Ascending aorta (tissue), 2 donors: ENCODE data around the gene RAMP1. TPM values are rescaled to one million over a fixed set of nuclear protein-coding genes. Genes with fewer than 3 reads are reported as not detected.

Source experiments
- DNase-seq, 2 donors: peaks; one replicate each; pipeline ENCODE4 v3.0.0-alpha.2; 2019; ENCODE audit warnings: low spot score in 2 of 2
- H3K27ac ChIP-seq, 2 donors: fragments of 200-600 bp; sonication (generic); one replicate each; pipeline ENCODE4 v1.5.1; 2016 to 2017; ENCODE audit warnings: mild to moderate bottlenecking in 1 of 2
- H3K27me3 ChIP-seq: fragments of 200-600 bp; sonication (generic); one replicate; pipeline ENCODE4 v1.5.1; 2017
- H3K36me3 ChIP-seq, 2 donors: fragments of 200-600 bp; sonication (generic); one replicate each; pipeline ENCODE4 v1.5.1; 2016
- H3K4me1 ChIP-seq, 2 donors: fragments of 200-600 bp; sonication (generic); one replicate each; pipeline ENCODE4 v1.5.1; 2016 to 2017; ENCODE audit warnings: mild to moderate bottlenecking in 1 of 2
- H3K4me3 ChIP-seq, 2 donors: fragments of 200-600 bp; sonication (generic); one replicate each; pipeline ENCODE4 v1.5.1; 2016 to 2017; ENCODE audit warnings: mild to moderate bottlenecking in 1 of 2
- H3K9me3 ChIP-seq, 2 donors: fragments of 200-600 bp; sonication (generic); one replicate each; pipeline ENCODE4 v1.5.1; 2016
- CTCF ChIP-seq, 3 experiments: fragments of 200-600 bp in 2 of 3; fragments of 450-650 bp in 1 of 3; sonication (generic) in 2 of 3; IDR thresholded peaks; one replicate each; pipeline ENCODE4 v1.5.1; 2016 to 2019; ENCODE audit warnings: antibody characterized with exemption in 3 of 3, mild to moderate bottlenecking in 1 of 3, moderate library complexity in 1 of 3
- intact Hi-C: fragments of 100-400 bp; cut with DNase I; formaldehyde crosslinking; loops from one replicate; pipeline ENCODE4 v1.15.1; 2023
- total RNA-seq: library from RNA; depleted of rRNA; stranded (reverse); fragments of >200 nt; gene quantifications from one replicate; pipeline ENCODE4 v1.1.0, GENCODE V29; 2016

RAMP1 gene
- total RNA-seq, 1 donor from 2014 or later = 191 TPM

DNA sequence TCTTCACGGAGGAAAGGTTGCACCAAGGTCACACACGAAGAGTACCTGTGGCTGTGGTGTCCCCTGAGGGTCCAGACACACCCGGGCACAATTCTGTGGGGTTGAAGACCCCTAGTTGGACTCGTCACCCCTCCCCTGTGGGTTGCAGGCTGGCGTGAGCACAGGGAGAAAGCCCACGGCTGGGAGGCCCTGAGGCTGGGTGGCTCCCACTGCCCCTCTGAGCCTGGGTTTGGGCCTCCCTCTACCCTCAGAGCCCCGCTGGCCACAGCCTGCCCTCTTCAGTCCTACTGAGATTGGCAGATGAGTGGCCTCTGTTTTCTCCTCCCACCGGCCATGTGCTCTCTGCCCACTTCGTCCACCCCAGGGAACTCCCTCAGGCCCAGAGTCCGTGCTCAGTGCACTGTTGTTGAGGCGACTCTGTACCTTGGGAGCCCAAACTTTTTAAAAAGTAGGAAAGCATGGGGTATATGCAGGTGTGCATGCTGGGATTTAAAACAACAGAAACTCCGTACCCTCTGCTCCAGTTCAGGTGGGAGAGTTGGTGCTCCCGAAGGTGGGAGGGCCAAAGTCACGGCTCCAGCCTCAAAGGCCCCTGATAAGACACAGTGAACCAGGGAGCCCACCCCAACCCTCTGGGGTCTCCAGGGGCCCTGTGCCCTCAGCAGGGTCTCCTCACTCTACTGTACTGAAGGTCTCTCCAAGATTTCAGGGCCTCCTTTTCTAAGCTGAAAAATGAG, 19.1 kb downstream of the RAMP1 start:
- H3K4me1 ChIP-seq = peaks cover 21 to 34% of the 10 kb centered on the region in 2 donors
- peak in 1 of 2 donors; percentile 46 for DNase-seq
- no peaks in the 10 kb centered on the region for H3K27me3 ChIP-seq
- no peak overlapping the region for H3K4me3 ChIP-seq
- no peak for TF ChIP-seq CTCF (IDR thresholded peaks at IDR 0.05)
- H3K9me3 ChIP-seq = no peaks in the 10 kb centered on the region
- intact Hi-C loops = no loop called here
- H3K27ac ChIP-seq = peak overlapping the region; percentile 75 to 98
- peaks cover 25 to 62% of the 10 kb centered on the region in 2 donors for H3K36me3 ChIP-seq

- H3K27me3 ChIP-seq = no peaks in the 10 kb centered on the region
- H3K27ac ChIP-seq = peak overlapping the region; percentile 75 to 98
- no peak overlapping the region for H3K4me3 ChIP-seq
- peaks cover 25 to 63% of the 10 kb centered on the region in 2 donors for H3K36me3 ChIP-seq
- TF ChIP-seq CTCF (IDR thresholded peaks at IDR 0.05) = no peak
- H3K4me1 ChIP-seq = peaks cover 17 to 29% of the 10 kb centered on the region in 2 donors
- no peaks in the 10 kb centered on the region for H3K9me3 ChIP-seq
- no peak for DNase-seq
- intact Hi-C loops = no loop called here
These were observed 19.6 kb downstream of the RAMP1 start for GRCh38 chr2:237879058-237879430.

DNA sequence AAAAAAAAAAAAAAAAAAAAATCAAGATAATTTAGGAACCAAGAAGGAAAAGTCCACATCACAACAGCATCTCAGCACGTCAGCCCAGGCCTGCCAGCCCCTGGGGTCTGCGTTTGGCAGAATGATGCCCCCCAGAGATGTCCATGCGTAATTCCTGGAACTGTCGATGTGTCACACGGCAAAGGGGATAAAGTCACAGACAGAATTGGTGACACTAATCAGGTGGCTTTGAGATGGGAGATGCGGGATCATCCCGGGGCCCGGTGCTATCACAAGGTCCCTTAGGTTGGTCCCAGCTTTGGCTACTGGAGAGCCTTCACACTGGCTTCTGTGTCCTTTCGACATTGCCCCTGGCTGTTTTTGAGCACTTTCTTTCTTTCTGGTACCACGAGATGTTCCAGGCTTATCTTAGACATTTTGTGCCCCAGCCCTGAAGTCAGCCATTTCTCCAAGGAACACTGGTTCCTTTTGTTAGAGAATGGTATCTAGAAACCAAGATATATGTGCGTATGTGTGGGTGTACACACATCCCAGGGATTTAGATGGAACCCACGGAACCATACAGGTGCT, 20.7 kb downstream of the RAMP1 start:
- no peak for DNase-seq
- no peak for TF ChIP-seq CTCF (IDR thresholded peaks at IDR 0.05)
- H3K9me3 ChIP-seq = no peaks in the 10 kb centered on the region
- peak overlapping the region; percentile 1 to 59 for H3K27ac ChIP-seq
- no peak overlapping the region for H3K4me3 ChIP-seq
- intact Hi-C loops = loop anchor here (10.0 kb wide), 1 partner anchor 185 kb away; no protein-coding TSS in a partner anchor
- H3K4me1 ChIP-seq = peaks cover 9 to 22% of the 10 kb centered on the region in 2 donors
- H3K36me3 ChIP-seq = peaks cover 25 to 68% of the 10 kb centered on the region in 2 donors
- H3K27me3 ChIP-seq = no peaks in the 10 kb centered on the region

GRCh38 chr2:237882510-237883481, 23.4 kb downstream of the RAMP1 start:
- Histone ChIP-seq H3K4me1 (peaks cover 5 to 37% of the 10 kb centered on the region in 2 donors), H3K27ac (peak overlapping the region; percentile 10 to 99), H3K27me3 (no peaks in the 10 kb centered on the region), H3K36me3 (peaks cover 16 to 57% of the 10 kb centered on the region in 2 donors), H3K9me3 (no peaks in the 10 kb centered on the region), H3K4me3 (no peak overlapping the region)
- no peak for TF ChIP-seq CTCF (IDR thresholded peaks at IDR 0.05)
- no peak for DNase-seq
- intact Hi-C loops = loop anchor here (10.0 kb wide), 1 partner anchor 188 kb away; no protein-coding TSS in a partner anchor

- no peak for TF ChIP-seq CTCF (IDR thresholded peaks at IDR 0.05)
- H3K4me1 ChIP-seq = peaks cover 11 to 41% of the 10 kb centered on the region in 2 donors
- no peaks in the 10 kb centered on the region for H3K27me3 ChIP-seq
- no peak for DNase-seq
- H3K9me3 ChIP-seq = no peaks in the 10 kb centered on the region
- H3K27ac ChIP-seq = peak overlapping the region; percentile 96 to 99
- no peak overlapping the region for H3K4me3 ChIP-seq
- peaks cover 10 to 45% of the 10 kb centered on the region in 2 donors for H3K36me3 ChIP-seq
- intact Hi-C loops = loop anchor here (10.0 kb wide), 1 partner anchor 189 kb away; no protein-coding TSS in a partner anchor
These were observed 24.6 kb downstream of the RAMP1 start for GRCh38 chr2:237883951-237884446.
